ENCODE data around the gene DKK3. TPM values are rescaled to one million over a fixed set of nuclear protein-coding genes. Genes with fewer than 3 reads are reported as not detected.

Gene DKK3
- total and polyA plus RNA-seq, 2 of the 13 experiments (the other 11 are each of a cell fraction or from before 2014, with no cell fraction given), result 0.09 to 0.67 TPM

DNA sequence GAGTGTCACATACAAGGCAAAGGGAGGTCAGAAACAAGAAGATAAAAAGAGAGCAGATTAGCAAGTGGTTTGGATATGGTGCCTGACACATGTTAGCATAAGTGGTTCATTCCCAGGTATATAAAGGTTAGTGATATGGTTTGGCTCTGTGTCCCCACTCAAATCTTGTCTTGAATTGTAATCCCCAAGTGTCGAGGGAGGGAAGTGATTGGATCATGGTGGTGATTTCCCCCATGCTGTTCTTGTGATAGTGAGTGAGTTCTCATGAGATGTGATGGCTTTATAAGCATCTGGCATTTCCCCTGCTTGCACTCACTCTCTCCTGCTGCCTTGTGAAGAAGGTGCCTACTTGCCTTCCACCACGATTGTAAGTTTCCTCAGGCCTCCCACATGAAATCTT, 12.1 kb upstream of the DKK3 start:
- TF ChIP-seq ZNF12 (CRISPR knock-in tag; IDR thresholded peaks at IDR 0.05), result no peak
- Histone ChIP-seq H3K4me3 (replicated peaks in 1 of 3; ENCODE audit: insufficient read depth in 1 of 3, low read depth in 2 of 3, low read length in 3 of 3) (no peak overlapping the region), H3K9me3 (ENCODE audit: low read length) (no peaks in the 10 kb centered on the region), H3K79me2 (ENCODE audit: insufficient read depth, low read length) (no peaks in the 10 kb centered on the region), H3K36me3 (replicated peaks in 1 of 2; ENCODE audit: control insufficient read depth in 1 of 2, insufficient read depth in 2 of 2, low read length in 2 of 2) (no peaks in the 10 kb centered on the region), H3K27ac (ENCODE audit: extremely low read length, insufficient read depth, low read length) (no peak overlapping the region), H2AFZ (ENCODE audit: low read length) (no peak overlapping the region), H3K27me3 (ENCODE audit: control insufficient read depth in 1 of 2, insufficient read depth in 2 of 2, low read length in 2 of 2) (peaks cover 1 to 3% of the 10 kb centered on the region in 2 experiments; a peak in 2 of 5 replicates), H3K4me1 (ENCODE audit: insufficient read depth, low read length) (peaks cover 13% of the 10 kb centered on the region), H3K9ac (ENCODE audit: insufficient read depth, low read depth, low read length) (no peak overlapping the region), H3K4me2 (ENCODE audit: low read depth, low read length) (no peak overlapping the region), H4K20me1 (ENCODE audit: insufficient read depth, low read length) (no peaks in the 10 kb centered on the region)
- WGBS (ENCODE audit: low lambda C conversion rate), result 5% methylated on average over 2 of the region's 2 CpGs
- intact Hi-C loops (cut with micrococcal nuclease; ENCODE audit: unreplicated experiment) (no loop called here), in situ Hi-C loops (cut with HindIII; ENCODE audit: extremely low pct_ligation_motif_present, low pct_unique_long_range_greater_than_20kb) (no loop called here)
- no TSS peak for BruUV-seq (replicated peaks)
- DNase-seq (ENCODE audit: low spot score) (no peak), ATAC-seq (no peak), FAIRE-seq (no peak)
- POLR2A ChIA-PET, result no interaction called here
- CTCF ChIA-PET (ENCODE audit: low intra/inter-chr PET ratio, low total read pairs), result no interaction called here

DNA sequence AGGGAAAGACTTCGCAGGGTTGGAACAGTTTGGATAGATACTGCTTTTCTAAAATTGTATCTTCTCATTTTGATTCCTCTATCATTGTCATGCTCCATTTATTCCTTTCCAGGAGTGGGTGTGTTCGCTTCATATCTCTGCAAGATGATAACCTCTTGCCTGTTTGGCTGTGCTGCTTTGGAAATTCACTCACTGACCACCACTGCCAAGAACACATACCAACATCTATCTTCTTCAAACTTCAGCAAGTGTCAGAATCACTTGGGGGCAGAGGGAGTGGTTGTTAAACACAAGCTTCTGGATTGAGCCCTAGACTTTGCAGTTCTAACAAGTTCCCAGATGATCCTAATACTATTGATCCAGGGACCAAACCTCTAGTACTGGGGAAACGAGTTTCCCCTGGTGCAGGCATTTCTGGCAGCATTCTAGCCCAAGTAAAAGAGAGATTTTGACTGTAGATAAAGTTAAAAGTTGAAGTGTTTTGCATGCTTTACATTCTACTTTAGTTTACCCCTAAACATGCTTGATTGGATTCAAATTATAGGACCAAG, 11.5 kb upstream of the DKK3 start:
- in situ Hi-C loops (cut with HindIII; ENCODE audit: extremely low pct_ligation_motif_present, low pct_unique_long_range_greater_than_20kb) (no loop called here), intact Hi-C loops (cut with micrococcal nuclease; ENCODE audit: unreplicated experiment) (no loop called here)
- BruUV-seq (replicated peaks), result no TSS peak
- Histone ChIP-seq H3K79me2 (ENCODE audit: insufficient read depth, low read length) (no peaks in the 10 kb centered on the region), H3K9ac (ENCODE audit: insufficient read depth, low read depth, low read length) (no peak overlapping the region), H3K27ac (ENCODE audit: extremely low read length, insufficient read depth, low read length) (no peak overlapping the region), H4K20me1 (ENCODE audit: insufficient read depth, low read length) (no peaks in the 10 kb centered on the region), H3K9me3 (ENCODE audit: low read length) (no peaks in the 10 kb centered on the region), H3K36me3 (replicated peaks in 1 of 2; ENCODE audit: control insufficient read depth in 1 of 2, insufficient read depth in 2 of 2, low read length in 2 of 2) (no peaks in the 10 kb centered on the region), H3K4me2 (ENCODE audit: low read depth, low read length) (peak overlapping the region; percentile 66; the same call in 1 of the 2 replicates), H3K4me1 (ENCODE audit: insufficient read depth, low read length) (peaks cover 13% of the 10 kb centered on the region), H3K27me3 (ENCODE audit: control insufficient read depth in 1 of 2, insufficient read depth in 2 of 2, low read length in 2 of 2) (peaks cover 1 to 3% of the 10 kb centered on the region in 2 experiments; a peak in 2 of 5 replicates), H3K4me3 (replicated peaks in 1 of 3; ENCODE audit: insufficient read depth in 1 of 3, low read depth in 2 of 3, low read length in 3 of 3) (no peak overlapping the region; a peak in 1 of 6 replicates), H2AFZ (ENCODE audit: low read length) (no peak overlapping the region)
- ATAC-seq (no peak), DNase-seq (ENCODE audit: low spot score) (no peak), FAIRE-seq (no peak)
- ChIA-PET POLR2A (no interaction called here), CTCF (ENCODE audit: low intra/inter-chr PET ratio, low total read pairs) (no interaction called here)
- TF ChIP-seq ZNF746 (CRISPR knock-in tag; IDR thresholded peaks at IDR 0.05) (no peak), SMAD1 (CRISPR knock-in tag; IDR thresholded peaks at IDR 0.05; ENCODE audit: borderline replicate concordance, low read depth) (no peak), FOXK1 (CRISPR knock-in tag; IDR thresholded peaks at IDR 0.05; ENCODE audit: borderline replicate concordance, low read depth) (no peak)
- TF ChIP-seq, protein P1, sequence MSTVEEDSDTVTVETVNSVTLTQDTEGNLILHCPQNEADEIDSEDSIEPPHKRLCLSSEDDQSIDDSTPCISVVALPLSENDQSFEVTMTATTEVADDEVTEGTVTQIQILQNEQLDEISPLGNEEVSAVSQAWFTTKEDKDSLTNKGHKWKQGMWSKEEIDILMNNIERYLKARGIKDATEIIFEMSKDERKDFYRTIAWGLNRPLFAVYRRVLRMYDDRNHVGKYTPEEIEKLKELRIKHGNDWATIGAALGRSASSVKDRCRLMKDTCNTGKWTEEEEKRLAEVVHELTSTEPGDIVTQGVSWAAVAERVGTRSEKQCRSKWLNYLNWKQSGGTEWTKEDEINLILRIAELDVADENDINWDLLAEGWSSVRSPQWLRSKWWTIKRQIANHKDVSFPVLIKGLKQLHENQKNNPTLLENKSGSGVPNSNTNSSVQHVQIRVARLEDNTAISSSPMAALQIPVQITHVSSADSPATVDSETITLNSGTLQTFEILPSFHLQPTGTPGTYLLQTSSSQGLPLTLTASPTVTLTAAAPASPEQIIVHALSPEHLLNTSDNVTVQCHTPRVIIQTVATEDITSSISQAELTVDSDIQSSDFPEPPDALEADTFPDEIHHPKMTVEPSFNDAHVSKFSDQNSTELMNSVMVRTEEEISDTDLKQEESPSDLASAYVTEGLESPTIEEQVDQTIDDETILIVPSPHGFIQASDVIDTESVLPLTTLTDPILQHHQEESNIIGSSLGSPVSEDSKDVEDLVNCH (CRISPR knock-in tag; IDR thresholded peaks at IDR 0.05), result no peak
- 19% methylated on average over 3 of the region's 3 CpGs for WGBS (ENCODE audit: low lambda C conversion rate)

All from HepG2 (cell line).